Activated CD8-positive, alpha-beta memory T cell treated with anti-CD3 and anti-CD28 coated beads for 48 hours (primary cell): ENCODE measurements around the gene ROR1.

ENCODE experiments used
- DNase-seq, 3 experiments: peaks; one replicate each; pipeline ENCODE4 v3.0.0-alpha.2; 2020; ENCODE audit warnings: low read depth in 2 of 3, low spot score in 2 of 3

The ROR1 gene

DNA sequence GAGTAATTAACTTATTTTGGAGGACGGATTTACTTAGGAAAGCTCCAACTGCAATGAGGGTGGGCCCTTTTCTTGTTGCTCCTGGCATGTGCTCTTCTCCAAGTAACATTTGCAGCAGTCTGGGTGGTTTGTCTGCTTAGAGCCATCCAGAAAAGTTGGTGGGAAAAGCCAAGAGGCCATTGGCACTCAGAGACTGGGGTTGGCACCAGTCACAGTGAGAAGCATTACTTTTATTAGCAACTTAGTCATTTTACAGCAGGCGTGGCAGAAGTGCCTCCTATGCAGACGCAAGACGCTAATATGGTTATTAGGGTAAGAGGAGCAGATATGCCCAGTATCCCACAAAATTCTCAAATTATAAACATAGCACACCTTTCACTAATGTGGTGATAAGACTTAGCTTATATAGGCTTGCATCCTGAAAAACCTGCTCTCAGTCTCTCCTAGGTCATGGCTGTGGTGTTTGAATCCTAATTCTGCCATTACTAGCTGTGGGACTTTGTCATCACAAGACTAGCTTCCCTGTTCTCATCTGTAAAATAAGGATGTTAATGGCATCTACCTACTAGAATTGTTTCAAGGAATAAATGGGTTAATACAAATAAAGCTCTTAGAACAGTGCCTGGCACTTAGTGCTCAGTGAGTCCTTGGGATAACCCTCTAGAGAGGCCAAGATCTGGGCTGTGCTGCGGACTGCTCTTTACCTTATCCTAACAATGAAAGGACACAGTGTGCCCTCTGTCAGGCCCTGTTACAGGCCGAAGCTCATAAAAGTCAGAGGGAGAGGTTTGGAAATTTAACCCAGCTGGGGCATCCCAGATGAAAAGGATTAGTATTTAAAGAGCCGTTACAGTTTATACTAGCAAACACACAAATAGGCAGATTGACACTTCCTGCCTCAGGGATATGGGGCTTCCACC is 154.6 kb downstream of the ROR1 start:
- no peak for DNase-seq

DNA sequence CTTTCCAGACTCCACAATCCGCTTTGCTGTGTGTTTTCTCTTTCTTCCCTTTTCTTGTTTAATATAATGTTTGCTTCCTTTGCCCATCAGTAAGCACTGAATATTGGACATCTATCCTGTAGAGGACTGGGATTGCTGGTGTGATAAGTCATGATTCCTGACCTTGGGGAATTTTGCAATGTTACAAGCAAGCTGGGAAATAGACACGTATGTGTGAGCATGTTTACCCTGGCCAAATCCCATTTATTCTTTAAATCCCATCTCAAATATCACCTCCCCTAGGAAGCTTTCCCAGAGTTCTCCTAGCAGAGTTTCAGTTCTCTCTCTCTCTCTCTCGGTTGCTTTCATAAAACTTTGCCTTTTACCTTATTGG is 155.3 kb downstream of the ROR1 start:
- no peak for DNase-seq

DNA sequence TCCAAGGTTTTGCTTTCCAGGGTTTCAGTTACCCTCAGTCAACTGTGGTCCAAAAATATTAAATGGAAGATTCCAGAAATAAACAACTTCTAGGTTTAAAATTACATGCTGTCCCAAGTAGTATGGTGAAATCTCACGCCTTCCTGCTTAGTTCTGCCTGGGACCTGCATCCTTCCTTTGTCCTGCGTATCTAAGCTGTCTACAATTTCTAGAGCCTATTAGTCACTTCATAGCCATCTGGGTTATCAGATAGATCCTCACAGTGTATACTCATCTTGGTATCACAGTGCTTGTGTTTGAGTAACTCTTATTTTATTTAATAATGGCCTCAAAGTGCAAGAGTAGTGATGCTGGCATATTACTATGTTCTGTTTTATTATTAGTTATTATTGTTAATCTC is 157.7 kb downstream of the ROR1 start:
- no peak for DNase-seq

DNA sequence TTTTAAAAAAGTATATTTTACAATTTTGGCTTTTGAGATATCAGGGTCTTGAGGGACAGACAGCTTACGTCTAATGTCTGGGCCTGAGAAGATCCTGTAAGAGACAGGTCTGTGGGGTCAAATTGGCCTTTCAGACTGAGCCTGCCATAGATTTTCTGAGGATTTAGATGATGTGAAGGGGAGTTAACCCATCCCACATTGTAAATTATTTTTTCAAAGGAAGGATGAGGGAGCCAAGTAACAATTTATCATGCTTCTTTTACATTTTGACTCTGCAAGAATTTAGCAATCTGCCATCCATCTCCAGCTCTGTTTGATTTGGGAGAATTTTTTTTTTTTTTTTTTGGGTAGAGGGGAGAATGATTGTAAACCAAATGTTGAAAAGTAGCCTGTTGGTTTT is 160.9 kb downstream of the ROR1 start:
- DNase-seq = no peak

DNA sequence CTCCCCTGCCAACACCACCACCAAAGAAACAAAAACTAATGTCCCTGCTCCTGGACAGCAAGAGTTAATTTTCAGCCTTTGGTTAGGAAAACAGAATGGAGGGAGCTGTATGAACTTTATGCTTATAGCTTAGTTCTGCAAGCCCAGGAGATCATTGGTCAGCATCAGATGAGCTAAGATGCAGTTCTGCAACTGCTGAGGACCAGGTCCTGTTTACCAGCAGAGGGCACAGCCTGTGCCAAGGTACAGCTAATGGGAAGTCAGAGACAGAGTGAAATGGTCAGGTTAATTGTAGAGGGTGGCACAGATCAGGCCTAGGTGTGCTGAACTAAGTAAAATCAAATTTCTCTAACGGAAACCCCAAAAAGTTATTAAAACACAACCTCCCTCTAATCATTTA is 161.3 kb downstream of the ROR1 start:
- DNase-seq = no peak

DNA sequence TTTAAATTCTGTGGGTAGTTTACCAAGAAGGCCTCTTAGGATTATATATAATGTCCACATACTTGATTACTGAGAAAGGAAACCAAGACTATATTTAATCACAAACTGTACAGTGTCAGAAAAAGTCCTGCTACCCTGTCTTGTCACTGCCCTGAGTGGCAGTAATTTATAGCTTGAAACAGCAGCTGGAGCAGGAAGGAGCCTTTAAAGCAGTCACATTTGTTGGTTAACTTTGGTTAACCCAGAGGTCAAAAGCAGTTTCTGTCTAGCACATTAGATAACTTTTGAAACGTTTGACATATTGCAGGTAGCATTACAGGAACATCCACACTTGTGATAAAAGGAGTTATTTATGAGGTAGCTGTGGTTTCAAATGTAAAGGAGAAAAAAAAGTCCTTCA is 161.7 kb downstream of the ROR1 start:
- DNase-seq = no peak

DNA sequence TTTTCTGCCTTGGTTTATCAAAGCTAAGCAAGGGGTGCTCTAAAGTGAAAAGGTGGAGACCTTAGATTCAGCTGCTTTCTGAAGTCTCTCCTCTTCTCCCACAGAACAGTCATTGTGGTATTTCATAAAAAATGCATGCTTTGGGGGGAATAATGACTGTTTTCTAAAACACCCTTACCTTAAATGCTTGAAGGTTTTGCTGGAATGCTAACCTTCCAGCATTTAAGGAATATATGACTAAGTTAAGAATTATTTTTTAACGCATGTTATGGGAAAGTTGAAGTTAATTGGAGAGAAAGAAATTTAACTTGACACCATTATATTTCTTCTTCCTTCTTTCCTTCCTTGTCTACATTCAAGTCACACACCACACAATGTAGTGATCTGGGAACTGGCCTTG is 162.5 kb downstream of the ROR1 start:
- DNase-seq = no peak

DNA sequence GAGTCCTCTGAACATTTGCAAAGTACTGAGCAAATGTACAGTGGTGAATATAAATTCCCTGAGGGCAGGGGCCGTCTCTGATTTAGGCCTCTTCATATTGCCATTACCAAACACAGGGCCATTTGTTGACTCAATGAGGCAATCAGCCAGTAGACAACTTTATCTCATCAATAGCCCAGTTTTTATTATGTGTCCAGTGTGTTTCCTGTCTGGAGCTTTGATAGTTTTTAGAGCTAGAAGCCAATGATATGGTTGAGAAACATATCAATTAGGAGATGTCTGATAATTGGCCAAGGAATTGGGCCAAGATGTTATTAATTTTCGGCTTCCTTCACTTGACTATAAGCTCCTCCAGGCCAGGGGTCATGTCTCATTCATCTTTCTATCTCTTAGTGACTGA is 163.0 kb downstream of the ROR1 start:
- DNase-seq = no peak

DNA sequence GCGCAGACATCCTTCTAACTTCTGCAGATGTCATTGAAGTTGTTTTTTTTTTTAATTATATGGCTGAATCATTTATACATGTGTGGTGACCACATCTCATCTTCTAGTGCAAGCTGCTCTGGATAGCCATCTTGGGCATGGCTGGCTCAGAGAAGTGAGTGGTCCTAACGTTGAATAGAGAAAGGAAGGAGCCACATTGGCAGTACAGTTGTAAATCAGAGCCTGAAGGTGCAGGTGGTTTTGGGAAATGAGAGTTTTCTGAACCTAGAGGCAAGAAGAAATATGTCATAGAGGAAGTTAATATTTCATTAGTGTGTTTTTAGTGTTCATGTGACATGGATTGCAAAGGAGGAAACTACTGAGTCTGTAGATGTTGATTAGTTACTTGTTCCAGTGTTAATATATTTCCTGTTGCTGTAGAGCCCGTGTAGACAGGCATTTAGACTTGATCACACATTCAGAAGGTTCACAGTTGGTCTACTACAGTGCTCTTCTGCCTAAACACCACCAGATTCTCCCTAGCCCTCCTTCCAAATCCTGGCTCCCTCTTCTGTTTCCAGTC is 163.7 kb downstream of the ROR1 start:
- DNase-seq = no peak

DNA sequence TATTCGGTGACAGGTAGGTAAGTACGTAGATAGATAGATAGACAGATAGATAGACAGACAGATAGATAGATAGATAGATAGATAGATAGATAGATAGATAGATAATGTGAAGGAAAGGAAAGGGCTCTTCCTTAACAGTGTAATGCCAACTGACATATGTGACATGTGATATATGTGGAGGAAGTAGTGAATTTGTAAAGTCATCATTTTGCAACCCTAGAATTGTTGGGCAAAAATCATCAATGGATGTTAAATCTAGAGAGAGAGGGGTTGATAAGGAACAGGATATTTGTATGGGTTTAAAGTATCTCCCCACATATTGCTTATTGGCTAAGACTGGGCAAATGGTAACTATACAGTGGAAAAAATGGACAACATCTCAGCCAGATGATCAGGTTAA is 166.6 kb downstream of the ROR1 start:
- no peak for DNase-seq

DNA sequence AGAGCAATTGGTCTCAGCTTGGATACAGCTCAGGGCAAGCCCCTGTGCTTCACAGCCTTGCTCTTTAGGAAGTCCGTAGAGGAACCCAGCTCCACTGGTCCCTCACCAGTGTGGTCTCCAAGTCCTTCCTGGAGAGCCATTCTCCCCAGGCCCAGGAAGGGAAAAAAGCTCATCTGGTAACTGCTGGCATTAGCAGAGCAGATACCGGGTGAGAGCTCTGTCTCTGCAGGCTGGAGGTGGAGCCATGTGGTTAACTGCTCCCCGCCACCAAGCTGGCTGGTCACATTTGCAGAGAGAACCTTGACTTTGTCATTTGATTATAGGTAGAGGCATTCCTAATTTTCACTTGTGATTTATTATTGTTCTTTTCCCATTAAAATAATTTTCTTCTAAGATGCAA is 169.6 kb downstream of the ROR1 start:
- DNase-seq = no peak

DNA sequence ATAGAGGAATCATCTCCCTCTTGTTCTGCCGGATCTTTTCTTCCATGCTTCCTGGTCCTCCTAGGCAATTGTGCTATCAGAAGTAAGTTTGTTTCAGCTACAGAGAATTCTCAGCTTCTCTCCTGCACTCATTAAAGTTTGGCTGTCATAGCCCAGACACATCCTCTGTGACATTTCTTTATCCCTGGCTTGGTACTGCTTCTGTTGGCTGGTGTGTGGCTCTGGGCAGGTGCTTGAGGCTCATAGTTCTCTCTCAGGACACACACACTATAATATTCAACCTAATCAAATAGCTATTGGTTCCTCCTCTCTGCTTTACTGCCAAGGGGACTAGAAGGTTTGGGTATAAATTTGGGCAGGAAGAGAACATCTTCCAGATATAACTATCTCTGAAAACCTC is 172.1 kb downstream of the ROR1 start:
- no peak for DNase-seq

DNA sequence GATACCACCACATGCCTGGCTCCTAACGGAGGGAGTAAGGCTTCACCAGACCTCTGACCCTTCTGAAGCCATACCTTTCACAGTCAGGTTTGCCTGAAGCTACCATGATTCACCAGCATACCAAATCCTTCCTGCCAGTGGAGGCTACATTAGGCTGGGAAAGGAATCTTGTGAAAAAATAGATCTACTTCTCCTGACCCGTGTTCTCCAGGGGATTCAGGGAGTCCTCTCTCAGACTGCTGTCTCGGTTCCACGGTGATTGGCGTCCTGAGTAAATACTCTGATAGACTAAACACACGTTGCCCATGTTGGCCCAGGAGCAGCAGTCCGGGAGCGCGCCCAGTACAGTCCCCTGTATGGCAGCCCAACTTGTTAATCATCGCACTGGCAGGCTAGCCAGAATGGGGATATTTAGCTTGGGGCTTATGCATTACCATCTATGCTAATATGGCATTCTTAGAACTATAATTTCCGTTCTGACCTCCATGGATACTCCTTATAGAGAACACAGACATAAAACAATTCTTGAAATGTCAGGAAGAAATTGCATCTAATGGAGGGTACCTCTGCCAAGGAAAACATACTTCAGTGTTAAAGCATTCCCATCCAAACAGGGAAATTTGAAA is 173.2 kb downstream of the ROR1 start:
- DNase-seq = no peak

DNA sequence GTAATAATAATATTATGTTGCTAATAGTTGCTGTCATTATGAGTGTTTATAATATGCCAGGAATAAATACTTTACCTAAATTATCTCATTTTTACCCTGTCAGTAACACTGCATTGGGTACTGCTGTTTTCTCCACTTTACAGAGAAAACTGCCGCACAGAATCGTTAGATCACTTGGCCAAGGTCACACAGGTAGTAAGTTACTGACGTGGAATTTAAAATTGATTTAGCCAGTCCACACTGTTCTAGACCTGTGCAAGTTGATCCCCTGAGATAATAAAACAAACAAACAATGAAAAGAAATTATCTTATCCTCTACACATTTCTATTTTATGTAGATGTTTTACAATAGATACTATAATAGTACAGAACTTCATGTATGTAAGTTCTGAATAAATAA is 174.1 kb downstream of the ROR1 start:
- DNase-seq = no peak

DNA sequence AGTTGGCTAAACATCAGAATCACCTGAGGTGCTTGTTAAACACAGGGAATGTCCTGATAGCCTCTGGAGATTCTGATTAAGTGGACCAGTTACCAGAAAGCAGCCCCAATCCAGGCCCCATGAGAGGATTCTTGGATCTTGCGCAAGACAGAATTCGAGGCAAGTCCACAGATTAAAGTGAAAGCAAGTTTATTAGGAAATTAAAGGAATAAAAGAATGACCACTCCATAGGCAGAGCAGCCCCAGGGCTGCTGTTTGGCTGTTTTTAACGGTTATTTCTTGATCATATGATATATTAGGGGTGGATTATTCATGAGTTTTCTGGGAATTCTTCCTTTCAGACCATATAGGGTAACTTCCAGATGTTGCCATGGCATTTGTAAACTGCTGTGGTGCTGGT is 176.2 kb downstream of the ROR1 start:
- no peak for DNase-seq

DNA sequence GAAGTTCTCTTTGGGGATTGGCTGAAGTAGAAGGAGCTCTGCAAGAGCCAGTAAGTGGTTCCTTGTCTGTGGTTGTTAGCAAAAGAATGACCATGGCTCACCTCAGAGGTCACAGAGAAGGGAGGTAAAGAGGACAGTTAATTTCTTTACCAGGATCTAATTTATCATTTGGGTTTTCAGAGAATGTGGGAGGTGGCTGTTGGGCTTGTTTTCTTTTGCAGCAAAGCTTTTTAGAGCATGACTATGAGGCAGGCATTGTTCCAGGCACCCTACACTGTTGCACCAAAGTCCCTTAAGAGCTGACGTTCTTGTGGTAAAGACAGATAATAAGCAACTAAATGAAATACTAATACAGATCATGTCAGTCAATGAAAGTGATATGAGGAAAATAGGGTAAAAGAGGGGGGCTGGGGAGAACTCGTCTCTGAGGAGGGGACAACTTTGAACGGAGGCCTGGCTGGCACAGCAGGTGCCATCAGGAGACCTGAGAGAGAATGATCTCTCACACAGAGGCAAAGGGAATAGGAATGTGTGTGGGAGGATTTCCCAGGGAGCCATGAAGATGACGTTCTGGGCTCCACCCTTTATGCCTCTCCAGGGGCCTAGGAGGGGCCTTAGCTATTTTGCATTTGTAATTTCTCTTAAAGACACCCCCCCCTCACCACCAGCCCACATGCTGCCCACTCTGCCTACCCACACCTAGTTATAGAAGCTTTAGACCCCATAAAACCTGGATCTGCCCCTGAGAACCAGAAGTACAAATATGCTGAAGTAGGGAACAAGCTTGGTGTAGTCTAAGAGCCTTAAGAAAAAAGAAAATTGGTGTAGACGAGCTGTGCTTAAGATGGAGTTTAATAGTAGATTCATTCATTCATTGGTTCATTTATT is 177.5 kb downstream of the ROR1 start:
- no peak for DNase-seq

DNA sequence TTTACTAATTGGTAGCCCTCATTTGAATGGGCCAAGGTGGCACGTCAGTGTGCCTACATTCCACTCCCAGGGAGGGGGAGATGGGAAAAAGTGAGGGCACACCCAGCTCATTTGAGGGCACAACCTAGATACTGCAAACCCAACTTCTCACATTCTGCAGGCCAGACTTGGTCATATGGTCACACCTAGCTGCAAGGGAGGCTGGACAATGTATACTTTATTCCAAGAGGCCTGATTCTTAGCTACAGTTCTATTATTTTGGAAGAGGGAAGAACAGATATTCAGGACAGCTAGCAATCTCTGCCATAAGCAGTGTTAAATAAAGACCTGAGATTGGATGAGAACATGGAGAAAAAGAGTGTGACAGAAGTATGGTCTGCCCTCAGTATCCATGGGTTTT is 180.4 kb downstream of the ROR1 start:
- no peak for DNase-seq

DNA sequence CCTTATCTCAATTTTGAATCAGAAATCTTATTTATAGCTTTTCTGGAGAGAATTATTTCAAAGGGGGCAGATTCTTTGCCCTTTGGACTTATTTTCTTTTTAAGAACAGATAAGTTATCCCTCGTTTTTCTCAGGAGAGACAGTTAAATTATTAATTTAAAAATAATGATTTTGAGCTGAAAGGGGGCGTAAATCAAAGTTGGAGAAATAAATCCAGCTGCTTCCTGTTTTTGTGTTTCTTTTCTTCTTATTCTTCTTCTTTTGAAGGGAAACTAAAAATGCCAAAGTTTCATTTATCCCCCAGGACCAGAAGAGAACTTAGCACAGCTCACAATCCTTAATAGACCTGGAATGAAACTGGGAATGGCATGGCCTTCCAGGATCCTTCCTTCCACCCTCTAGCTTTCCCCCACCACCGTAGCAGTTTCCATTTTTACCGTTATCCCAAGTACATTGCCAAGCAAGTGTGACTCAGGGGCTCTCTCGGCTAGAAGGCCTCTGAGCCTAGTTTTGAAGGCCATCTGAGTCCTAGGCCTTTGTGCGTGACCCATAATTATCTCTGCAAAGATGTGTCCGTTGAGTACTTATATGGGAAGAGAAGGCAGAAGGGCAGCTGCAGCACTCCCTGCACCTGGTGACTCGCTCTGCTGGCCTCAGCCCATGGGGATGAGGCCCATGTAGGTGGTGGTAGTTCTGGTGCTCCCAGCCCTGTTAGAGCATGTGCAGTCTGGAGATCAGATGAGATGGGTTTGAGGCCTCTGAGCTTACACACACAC is 181.7 kb downstream of the ROR1 start:
- DNase-seq = no peak

DNA sequence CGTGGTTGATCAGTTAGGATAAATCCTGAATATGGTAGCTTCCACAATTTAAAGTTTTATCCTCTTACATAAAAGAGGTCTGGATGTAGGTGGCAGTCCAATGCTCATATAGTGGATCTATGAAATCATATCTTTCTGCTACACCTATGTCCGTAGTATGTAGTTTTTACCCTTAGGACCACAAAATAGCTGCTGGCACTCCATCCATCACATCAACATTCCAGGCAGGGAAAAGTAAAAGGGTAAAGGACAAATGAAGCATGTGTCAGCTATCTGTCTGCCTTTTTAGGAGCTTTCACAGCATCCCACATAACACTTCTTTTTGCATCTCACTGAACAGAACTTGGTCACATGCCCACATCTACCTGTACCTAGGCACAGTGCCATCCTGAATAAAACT is 184.7 kb downstream of the ROR1 start:
- no peak for DNase-seq

DNA sequence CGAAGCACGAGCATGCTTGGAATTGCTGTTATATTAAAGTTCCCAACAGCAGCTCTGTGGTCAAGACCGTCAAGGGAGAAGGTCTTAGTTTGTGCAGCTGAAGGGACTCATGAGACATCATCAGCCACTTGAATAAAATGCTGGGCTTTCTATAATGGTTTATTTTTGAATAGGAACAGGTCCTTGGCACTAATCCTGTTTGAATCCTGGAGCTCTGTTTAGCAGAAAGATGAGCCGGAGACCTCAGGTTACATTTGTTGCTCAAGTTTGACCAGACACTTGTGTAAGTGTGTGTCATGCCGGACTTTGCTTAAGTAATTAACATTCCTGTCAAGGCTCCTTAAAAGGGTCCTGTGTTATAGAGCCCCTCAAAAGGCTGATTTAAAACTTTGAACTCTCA is 186.5 kb downstream of the ROR1 start:
- DNase-seq = no peak

DNA sequence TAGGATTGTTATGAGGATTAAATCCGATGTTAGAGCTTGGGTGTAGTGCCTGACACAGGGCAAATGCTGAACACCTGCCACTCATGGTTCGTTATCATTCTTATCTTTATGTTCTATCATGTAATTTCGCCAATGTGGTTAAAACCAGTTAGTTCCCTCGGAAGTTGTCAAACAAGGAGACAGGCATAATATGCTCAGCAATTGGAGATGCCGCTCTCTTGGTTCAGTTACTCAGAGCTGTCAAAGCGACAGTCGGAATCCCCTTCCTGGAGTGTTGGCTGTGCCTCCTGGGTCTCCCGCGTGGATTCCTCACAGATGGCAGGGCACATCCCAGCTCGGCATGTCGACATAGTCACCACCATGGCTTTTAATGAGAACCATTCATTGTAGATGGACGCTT is 192.2 kb downstream of the ROR1 start:
- DNase-seq = no peak
